ENCODE results near the gene USP49. TPM values are rescaled to one million over a fixed set of nuclear protein-coding genes. Genes with fewer than 3 reads are reported as not detected.

The USP49 gene
- total RNA-seq, 1 experiment from 2014 or later, result 6.9 TPM

GRCh38 chr6:41909727-41910126 lies 14.6 kb upstream of the USP49 start:
- H3K4me1 ChIP-seq (ENCODE audit: control insufficient read depth in 1 of 2, insufficient read depth in 2 of 2, low read length in 2 of 2), result no peaks in the 10 kb centered on the region
- no peaks in the 10 kb centered on the region for H3K9me2 ChIP-seq (ENCODE audit: insufficient read depth)
- no peaks in the 10 kb centered on the region for H3K27me3 ChIP-seq (ENCODE audit: insufficient read depth, low read length)
- H3K9ac ChIP-seq (ENCODE audit: low read length), result no peak overlapping the region
- DNase-seq (ENCODE audit: low read depth, low spot score), result no peak
- peaks cover 24 to 31% of the 10 kb centered on the region in 2 experiments; a peak in 3 of 4 replicates for H3K36me3 ChIP-seq (ENCODE audit: control insufficient read depth in 1 of 2, insufficient read depth in 2 of 2, low read length in 2 of 2)
- H3K27ac ChIP-seq (ENCODE audit: low read depth, low read length), result no peak overlapping the region
- TF ChIP-seq SP1 (IDR thresholded peaks at IDR 0.05; ENCODE audit: low read depth), result no peak
- H3K9me3 ChIP-seq (ENCODE audit: control insufficient read depth in 1 of 2, insufficient read depth in 1 of 2, low read depth in 1 of 2, low read length in 2 of 2), result no peaks in the 10 kb centered on the region
- ChIA-PET RAD21 (ENCODE audit: low non-redundant PET in 1 of 2, low total read pairs in 2 of 2, uncharacterized antibody in 2 of 2, unreplicated experiment in 2 of 2) (no interaction called here), POLR2A (no interaction called here), CTCF (interaction anchor here (1.6 kb wide), 1 partner anchor 11 kb away, joined by 9 read pairs; the partner anchor contains the start of genes BYSL and MED20)
- H4K20me1 ChIP-seq (ENCODE audit: insufficient read depth), result no peaks in the 10 kb centered on the region
- no peak overlapping the region for H2AFZ ChIP-seq (ENCODE audit: low read depth, low read length, poor library complexity, severe bottlenecking)
- ATAC-seq, result no peak
- intact Hi-C loops (cut with micrococcal nuclease), result no loop called here
- no TSS peak for BruUV-seq (replicated peaks)
- no peak overlapping the region for H3K4me2 ChIP-seq (ENCODE audit: low read length)
- no peak overlapping the region for H3K4me3 ChIP-seq (replicated peaks in 1 of 2; ENCODE audit: low read depth in 1 of 2, low read length in 2 of 2)
- H3K79me2 ChIP-seq (ENCODE audit: insufficient read depth, low read length), result peaks cover 26% of the 10 kb centered on the region

DNA sequence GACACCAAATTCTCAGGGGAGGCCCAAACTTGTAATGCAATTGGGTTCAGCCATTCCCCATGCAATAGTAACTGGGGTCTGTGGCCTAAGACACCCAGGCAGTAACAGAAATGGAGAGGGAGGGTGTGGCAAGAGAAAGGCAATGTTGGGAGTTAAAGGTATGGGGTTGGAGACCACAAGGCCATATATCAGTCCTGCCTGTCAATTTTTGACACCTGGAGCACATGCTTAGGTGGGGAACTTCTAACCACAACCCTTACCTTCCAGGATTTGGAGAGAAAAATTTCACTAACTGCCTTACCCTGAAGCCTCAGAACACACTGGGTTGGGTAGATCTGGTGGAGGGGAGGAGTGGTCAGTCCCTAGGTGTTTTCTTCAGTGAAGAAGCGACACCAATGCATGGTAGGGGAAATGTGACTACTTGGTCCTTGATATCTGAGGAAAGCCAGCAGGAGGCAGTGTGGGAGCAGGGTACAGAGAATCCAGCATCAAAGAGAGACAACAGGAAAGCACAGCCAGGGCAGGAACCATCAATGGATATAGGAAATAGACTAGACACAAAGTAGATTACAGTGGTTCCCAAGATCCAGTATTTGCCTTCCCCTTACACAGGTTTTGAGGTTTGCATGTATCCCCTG lies 6.8 kb upstream of the USP49 start:
- Histone ChIP-seq H3K27ac (ENCODE audit: low read depth, low read length) (no peak overlapping the region), H3K27me3 (ENCODE audit: insufficient read depth, low read length) (no peaks in the 10 kb centered on the region), H2AFZ (ENCODE audit: low read depth, low read length, poor library complexity, severe bottlenecking) (no peak overlapping the region), H3K4me3 (replicated peaks in 1 of 2; ENCODE audit: low read depth in 1 of 2, low read length in 2 of 2) (no peak overlapping the region), H3K9me3 (ENCODE audit: control insufficient read depth in 1 of 2, insufficient read depth in 1 of 2, low read depth in 1 of 2, low read length in 2 of 2) (no peaks in the 10 kb centered on the region), H3K4me1 (ENCODE audit: control insufficient read depth in 1 of 2, insufficient read depth in 2 of 2, low read length in 2 of 2) (peaks cover 0 to 6% of the 10 kb centered on the region in 2 experiments; a peak in 1 of 4 replicates), H3K4me2 (ENCODE audit: low read length) (no peak overlapping the region), H3K9me2 (ENCODE audit: insufficient read depth) (no peaks in the 10 kb centered on the region), H3K79me2 (ENCODE audit: insufficient read depth, low read length) (no peaks in the 10 kb centered on the region), H3K9ac (ENCODE audit: low read length) (no peak overlapping the region), H4K20me1 (ENCODE audit: insufficient read depth) (no peaks in the 10 kb centered on the region), H3K36me3 (ENCODE audit: control insufficient read depth in 1 of 2, insufficient read depth in 2 of 2, low read length in 2 of 2) (peaks cover 11 to 13% of the 10 kb centered on the region in 2 experiments; a peak in 3 of 4 replicates)
- no peak for TF ChIP-seq SRF (IDR thresholded peaks at IDR 0.05; ENCODE audit: low read depth)
- TF ChIP-seq CTCF (IDR thresholded peaks at IDR 0.05 in 2 of 3, conservative IDR thresholded peaks at IDR 0.05 in 1 of 3; ENCODE audit: borderline replicate concordance in 1 of 3, insufficient read depth in 1 of 3, low read depth in 2 of 3, low read length in 2 of 3), result peak in 2 of 3 experiments; percentile 23 to 43; a peak in 3 of 6 replicates
- ATAC-seq, result peak; percentile 49; the same call in 1 of the 2 replicates
- ChIA-PET RAD21 (ENCODE audit: low non-redundant PET in 1 of 2, low total read pairs in 2 of 2, uncharacterized antibody in 2 of 2, unreplicated experiment in 2 of 2) (no interaction called here), CTCF (interaction anchor here (1.6 kb wide), 1 partner anchor 19 kb away, joined by 3 read pairs; the partner anchor contains the start of genes BYSL and MED20), POLR2A (no interaction called here)
- no peak for DNase-seq (ENCODE audit: low read depth, low spot score)
- BruUV-seq (replicated peaks), result no TSS peak
- intact Hi-C loops (cut with micrococcal nuclease), result loop anchor here (1.0 kb wide), 1 partner anchor 15 kb away; no protein-coding TSS in a partner anchor

Measured in HCT116 (cell line).